ENCODE data around the gene SLC35A2. TPM values are rescaled to one million over a fixed set of nuclear protein-coding genes. Genes with fewer than 3 reads are reported as not detected.

The SLC35A2 gene
- total and polyA plus RNA-seq, 2 of the 4 experiments (the other 2 are of a cell fraction), result 10.8 to 48.3 TPM

- Histone ChIP-seq H4K8ac (ENCODE audit: low read depth in 2 of 2, low read length in 2 of 2) (no peak overlapping the region), H3K9me3 (ENCODE audit: control insufficient read depth, insufficient read depth, low read length) (no peaks in the 10 kb centered on the region), H3K79me1 (ENCODE audit: low read depth in 1 of 2, low read length in 2 of 2) (peaks cover 5 to 20% of the 10 kb centered on the region in 2 experiments; a peak in 3 of 4 replicates), H3K9ac (ENCODE audit: low read depth, low read length) (no peak overlapping the region), H3K14ac (replicated peaks; ENCODE audit: low read depth, low read length) (no peak overlapping the region), H3K23ac (ENCODE audit: low read depth, low read length) (no peak overlapping the region), H2AK5ac (ENCODE audit: low read depth, low read length) (no peak overlapping the region), H3K18ac (ENCODE audit: low read depth, low read length) (no peak overlapping the region), H2AFZ (replicated peaks; ENCODE audit: low read length, poor library complexity) (no peak overlapping the region), H2BK5ac (ENCODE audit: low read depth, low read length, poor library complexity, severe bottlenecking) (no peak overlapping the region), H3K56ac (ENCODE audit: extremely low read depth, insufficient read depth, low read length) (no peak overlapping the region), H2BK120ac (ENCODE audit: low read depth, low read length) (no peak overlapping the region), H3K36me3 (ENCODE audit: control insufficient read depth, insufficient read depth, low read length) (peaks cover 11% of the 10 kb centered on the region), H3K9me1 (ENCODE audit: insufficient read depth, low read length) (no peaks in the 10 kb centered on the region; the same call in 1 of the 2 replicates), H2BK15ac (ENCODE audit: low read depth, low read length) (no peak overlapping the region), H2BK20ac (ENCODE audit: low read depth, low read length) (no peak overlapping the region), H3K4me1 (ENCODE audit: control insufficient read depth, insufficient read depth, low read length) (no peaks in the 10 kb centered on the region), H3K4me3 (ENCODE audit: insufficient read depth, low read depth, low read length) (no peak overlapping the region), H4K20me1 (ENCODE audit: insufficient read depth, low read length) (peaks cover 43% of the 10 kb centered on the region), H4K5ac (ENCODE audit: low read depth, low read length) (no peak overlapping the region), H2AK9ac (replicated peaks; ENCODE audit: low read depth, low read length, poor library complexity) (no peak overlapping the region), H3K4ac (ENCODE audit: low read depth, low read length) (no peak overlapping the region), H4K91ac (ENCODE audit: insufficient read depth, low read depth, low read length) (no peak overlapping the region), H3K4me2 (ENCODE audit: low read depth, low read length) (no peak overlapping the region), H3K27me3 (ENCODE audit: control insufficient read depth, insufficient read depth, low read length) (no peaks in the 10 kb centered on the region), H3K27ac (ENCODE audit: insufficient read depth, low read length) (no peak overlapping the region)
- ChIA-PET CTCF (no interaction called here), POLR2A (ENCODE audit: unreplicated experiment) (no interaction called here)
- no peak for ATAC-seq (ENCODE audit: low read depth)
- dilution Hi-C loops (cut with HindIII; ENCODE audit: low sequenced_read_pairs, unreplicated experiment), result no loop called here
- no peak for DNase-seq
- intact Hi-C loops (cut with micrococcal nuclease), result loop anchor here (10.0 kb wide), 1 partner anchor 304 kb away; no protein-coding TSS in a partner anchor
- TF ChIP-seq RAD21 (IDR thresholded peaks at IDR 0.05; ENCODE audit: low read length), result no peak
- TF ChIP-seq CHD1 (IDR thresholded peaks at IDR 0.05; ENCODE audit: low read depth, low read length), result no peak
- TF ChIP-seq MXI1 (IDR thresholded peaks at IDR 0.05; ENCODE audit: borderline replicate concordance, low read depth, low read length), result no peak
- BruUV-seq (replicated peaks), result no TSS peak
- in situ Hi-C loops (cut with MboI; ENCODE audit: low sequenced_read_pairs), result no loop called here
- no CpG with 5 or more reads among the region's 1 CpG for WGBS, 2 experiments (ENCODE audit: extremely low coverage in 2 of 2, insufficient read length in 1 of 2)
These were observed 37.1 kb upstream of the SLC35A2 start for GRCh38 chrX:48948589-48948988.

Measured in IMR-90 (cell line).